HEK293 (cell line): ENCODE measurements around the gene TUBGCP6.
A peak's percentile ranks its signal among the peaks of the same experiment; 100 is the strongest.

Experiments
- CTCF ChIA-PET: fragments of 350-600 bp; formaldehyde crosslinking; extraction: SDS; loops from one replicate; lab custom pipeline; 2021; ENCODE audit warnings: antibody characterized with exemption; lab: Yijun Ruan, JAX
- POLR2A ChIA-PET: fragments of 300-600 bp; formaldehyde crosslinking; extraction: SDS; loops from one replicate; lab custom pipeline; 2020; ENCODE audit warnings: antibody characterized with exemption, inconsistent platforms; lab: Yijun Ruan, JAX
- H3K27ac ChIP-seq: fragments of 200-500 bp; sonication (Bioruptor generic); 2 replicates; pipeline ENCODE4 v1.5.1; 2014; ENCODE audit warnings: low read depth, low read length, control low read depth, inconsistent platforms; ENCODE audit errors: extremely low read depth
- H3K36me3 ChIP-seq, 2 experiments: fragments of 200-500 bp in 1 of 2; sonication (Bioruptor generic) in 1 of 2; 1 replicate in 1 of 2; 2 replicates in 1 of 2; pipeline ENCODE4 v1.5.1; 2014 to 2017; ENCODE audit warnings: inconsistent platforms in 2 of 2, low read length in 2 of 2; ENCODE audit not compliant: control insufficient read depth in 2 of 2, insufficient read depth in 1 of 2
- H3K4me1 ChIP-seq: fragments of 200-500 bp; sonication (Bioruptor generic); 2 replicates; pipeline ENCODE4 v1.5.1; 2014; ENCODE audit warnings: mild to moderate bottlenecking, low read length, inconsistent platforms; ENCODE audit not compliant: control insufficient read depth, insufficient read depth
- H3K4me3 ChIP-seq: 2 replicates; pipeline ENCODE4 v1.5.1; 2011; ENCODE audit warnings: low read depth, mild to moderate bottlenecking, control low read depth, low read length, moderate library complexity
- H3K9me3 ChIP-seq: fragments of 200-500 bp; sonication (Bioruptor generic); 2 replicates; pipeline ENCODE4 v1.5.1; 2014; ENCODE audit warnings: low read depth, low read length, inconsistent platforms; ENCODE audit not compliant: control insufficient read depth, insufficient read depth
- BCL11B ChIP-seq: fragments of 450-650 bp; formaldehyde crosslinking; IDR thresholded peaks from 2 replicates; pipeline ENCODE4 v1.5.1; 2016; ENCODE audit warnings: low read depth, missing biosample characterization, missing genetic modification characterization
- GLIS2 ChIP-seq: fragments of 450-650 bp; formaldehyde crosslinking; IDR thresholded peaks from 2 replicates; pipeline ENCODE4 v1.5.1; 2016; ENCODE audit warnings: missing biosample characterization, missing genetic modification characterization
- ZBTB6 ChIP-seq: fragments of 450-650 bp; formaldehyde crosslinking; IDR thresholded peaks from 2 replicates; pipeline ENCODE4 v1.5.1; 2017; ENCODE audit warnings: missing biosample characterization, missing genetic modification characterization
- ZNF121 ChIP-seq: fragments of 450-650 bp; formaldehyde crosslinking; IDR thresholded peaks from 2 replicates; pipeline ENCODE4 v1.5.1; 2016; ENCODE audit warnings: missing biosample characterization, missing genetic modification characterization
- ZNF133 ChIP-seq: fragments of 450-650 bp; formaldehyde crosslinking; IDR thresholded peaks from 2 replicates; pipeline ENCODE4 v1.5.1; 2016; ENCODE audit warnings: missing biosample characterization, missing genetic modification characterization
- ZNF157 ChIP-seq: fragments of 450-650 bp; formaldehyde crosslinking; IDR thresholded peaks from 2 replicates; pipeline ENCODE4 v1.5.1; 2016; ENCODE audit warnings: missing biosample characterization, missing genetic modification characterization
- ZNF423 ChIP-seq: fragments of 450-650 bp; formaldehyde crosslinking; IDR thresholded peaks from 2 replicates; pipeline ENCODE4 v1.5.1; 2016; ENCODE audit warnings: missing biosample characterization, missing genetic modification characterization
- ZNF645 ChIP-seq: fragments of 450-650 bp; formaldehyde crosslinking; IDR thresholded peaks from 2 replicates; pipeline ENCODE4; 2016; ENCODE audit warnings: missing biosample characterization, missing genetic modification characterization
- ZNF654 ChIP-seq: fragments of 450-650 bp; formaldehyde crosslinking; IDR thresholded peaks from 2 replicates; pipeline ENCODE4 v1.5.1; 2016; ENCODE audit warnings: low read depth, missing biosample characterization, missing genetic modification characterization
- ZNF658 ChIP-seq: fragments of 450-650 bp; formaldehyde crosslinking; IDR thresholded peaks from 2 replicates; pipeline ENCODE4; 2016; ENCODE audit warnings: missing biosample characterization, missing genetic modification characterization
- ZNF692 ChIP-seq: fragments of 450-650 bp; formaldehyde crosslinking; IDR thresholded peaks from 2 replicates; pipeline ENCODE4 v1.5.1; 2016; ENCODE audit warnings: missing biosample characterization, missing genetic modification characterization
- ZNF707 ChIP-seq: fragments of 450-650 bp; formaldehyde crosslinking; IDR thresholded peaks from 2 replicates; pipeline ENCODE4 v1.5.1; 2016; ENCODE audit warnings: missing biosample characterization, missing genetic modification characterization
- ZNF777 ChIP-seq: fragments of 450-650 bp; formaldehyde crosslinking; IDR thresholded peaks from 2 replicates; pipeline ENCODE4 v1.5.1; 2017; ENCODE audit warnings: missing biosample characterization, missing genetic modification characterization, borderline replicate concordance
- ZSCAN16 ChIP-seq: fragments of 450-650 bp; formaldehyde crosslinking; IDR thresholded peaks from 2 replicates; pipeline ENCODE4 v1.5.1; 2016; ENCODE audit warnings: missing biosample characterization, missing genetic modification characterization
- ZSCAN4 ChIP-seq: fragments of 450-650 bp; formaldehyde crosslinking; IDR thresholded peaks from 2 replicates; pipeline ENCODE4 v1.5.1; 2017; ENCODE audit warnings: missing biosample characterization, missing genetic modification characterization

TUBGCP6 gene

GRCh38 chr22:50222508-50222907 is 22.3 kb downstream of the TUBGCP6 start:
- Histone ChIP-seq H3K27ac (no peak overlapping the region), H3K4me1 (peaks cover 2% of the 10 kb centered on the region; the same call in 1 of the 2 replicates), H3K9me3 (no peaks in the 10 kb centered on the region), H3K36me3 (peaks cover 17 to 96% of the 10 kb centered on the region in 2 experiments)
- CTCF ChIA-PET: interaction anchor here (0.5 to 1.4 kb wide), 4 partner anchors 11 to 457 kb away, joined by 3 to 5 read pairs (median 3); no protein-coding TSS in a partner anchor
- TF ChIP-seq ZNF423 (tag by site-specific recombination) (no peak), ZNF777 (no peak), ZNF707 (tag by site-specific recombination) (no peak), ZNF658 (tag by site-specific recombination) (no peak), ZSCAN4 (tag by site-specific recombination) (no peak), ZSCAN16 (no peak), ZNF121 (tag by site-specific recombination) (no peak), BCL11B (no peak), ZNF692 (tag by site-specific recombination) (no peak), ZBTB6 (tag by site-specific recombination) (no peak), ZNF645 (tag by site-specific recombination) (no peak), ZNF654 (no peak), ZNF157 (tag by site-specific recombination) (no peak)
- TF ChIP-seq, all 188 proteins: peak for 0
- POLR2A ChIA-PET: interaction anchor here (0.5 kb wide), 1 partner anchor 13 kb away, joined by 3 read pairs; no protein-coding TSS in a partner anchor
- H3K4me3 ChIP-seq: no peak overlapping the region

GRCh38 chr22:50221410-50222300 is 23.2 kb downstream of the TUBGCP6 start:
- POLR2A ChIA-PET: no interaction called here
- H3K4me1 ChIP-seq: peaks cover 2% of the 10 kb centered on the region; the same call in 1 of the 2 replicates
- no peaks in the 10 kb centered on the region for H3K9me3 ChIP-seq
- no peak overlapping the region for H3K4me3 ChIP-seq
- H3K36me3 ChIP-seq: peaks cover 17 to 96% of the 10 kb centered on the region in 2 experiments
- H3K27ac ChIP-seq: no peak overlapping the region
- CTCF ChIA-PET: interaction anchor here (0.5 to 1.4 kb wide), 5 partner anchors 12 to 456 kb away, joined by 3 to 5 read pairs (median 3); no protein-coding TSS in a partner anchor
- 0 out of 2 replicates have a peak, but pooled peaks have one; percentile 16 for TF ChIP-seq GLIS2 (tag by site-specific recombination)
- TF ChIP-seq ZNF133: no peak
